Measurements from ENCODE around the gene PCDHB6.
"Not testable (repeated sequence)": the region's sequence is repeated elsewhere in the genome, so short reads cannot be mapped to it uniquely, and the experiment has no call there.

PCDHB6 gene

DNA sequence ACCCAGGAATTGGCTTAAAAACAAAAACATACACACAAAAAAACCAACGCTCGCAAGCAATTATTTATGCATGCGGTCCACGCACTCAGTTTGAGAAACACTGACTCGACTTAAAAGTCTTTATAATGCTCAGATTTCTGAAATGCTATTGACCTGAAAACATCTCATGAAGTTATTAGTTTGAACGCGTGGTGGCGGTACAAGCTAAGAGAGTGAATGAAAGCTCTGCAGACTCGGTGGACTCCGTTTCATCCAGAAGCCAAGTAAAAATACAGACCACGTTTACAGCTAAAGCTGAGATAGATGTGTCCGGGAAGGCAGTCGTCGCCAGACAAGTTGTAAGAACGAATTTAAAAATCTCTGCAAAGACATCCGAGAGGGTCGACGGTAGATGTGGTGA, at the start of gene PCDHB6:
PCDHB6 (plus strand) TSS at position 246 of the 400 bp plus-strand sequence. CDS start 201 bp downstream, outside the sequence.
- no peak for DNase-seq (ENCODE audit: low read depth)

- peak; percentile 14 for DNase-seq (ENCODE audit: low read depth)
Measured at GRCh38 chr5:141100243-141100805, 49.5 kb upstream of the PCDHB6 start, which contains the start of gene PCDHB3. Gene PCDHB3, plus strand, starts transcription at chr5:141100473. Its CDS starts 177 bp downstream, at chr5:141100650.

- no peak for DNase-seq (ENCODE audit: low read depth)
Measured at GRCh38 chr5:141101059-141101458, 48.8 kb upstream of the PCDHB6 start.

DNA sequence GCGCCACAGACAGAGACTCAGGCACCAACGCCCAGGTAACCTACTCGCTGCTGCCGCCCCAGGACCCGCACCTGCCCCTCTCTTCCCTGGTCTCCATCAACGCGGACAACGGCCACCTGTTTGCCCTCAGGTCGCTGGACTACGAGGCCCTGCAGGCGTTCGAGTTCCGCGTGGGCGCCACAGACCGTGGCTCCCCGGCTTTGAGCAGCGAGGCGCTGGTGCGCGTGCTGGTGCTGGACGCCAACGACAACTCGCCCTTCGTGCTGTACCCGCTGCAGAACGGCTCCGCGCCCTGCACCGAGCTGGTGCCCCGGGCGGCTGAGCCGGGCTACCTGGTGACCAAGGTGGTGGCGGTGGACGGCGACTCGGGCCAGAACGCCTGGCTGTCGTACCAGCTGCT, 47.8 kb upstream of the PCDHB6 start:
- not testable (repeated sequence) for DNase-seq (ENCODE audit: low read depth)

DNA sequence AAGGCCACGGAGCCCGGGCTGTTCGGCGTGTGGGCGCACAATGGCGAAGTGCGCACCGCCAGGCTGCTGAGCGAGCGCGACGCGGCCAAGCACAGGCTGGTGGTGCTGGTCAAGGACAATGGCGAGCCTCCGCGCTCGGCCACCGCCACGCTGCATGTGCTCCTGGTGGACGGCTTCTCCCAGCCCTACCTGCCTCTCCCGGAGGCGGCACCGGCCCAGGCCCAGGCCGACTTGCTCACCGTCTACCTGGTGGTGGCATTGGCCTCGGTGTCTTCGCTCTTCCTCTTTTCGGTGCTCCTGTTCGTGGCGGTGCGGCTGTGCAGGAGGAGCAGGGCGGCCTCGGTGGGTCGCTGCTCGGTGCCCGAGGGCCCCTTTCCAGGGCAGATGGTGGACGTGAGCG, 47.4 kb upstream of the PCDHB6 start:
- not testable (repeated sequence) for DNase-seq (ENCODE audit: low read depth)

GRCh38 chr5:141105350-141105749, 44.5 kb upstream of the PCDHB6 start:
- DNase-seq (ENCODE audit: low read depth): no peak

DNA sequence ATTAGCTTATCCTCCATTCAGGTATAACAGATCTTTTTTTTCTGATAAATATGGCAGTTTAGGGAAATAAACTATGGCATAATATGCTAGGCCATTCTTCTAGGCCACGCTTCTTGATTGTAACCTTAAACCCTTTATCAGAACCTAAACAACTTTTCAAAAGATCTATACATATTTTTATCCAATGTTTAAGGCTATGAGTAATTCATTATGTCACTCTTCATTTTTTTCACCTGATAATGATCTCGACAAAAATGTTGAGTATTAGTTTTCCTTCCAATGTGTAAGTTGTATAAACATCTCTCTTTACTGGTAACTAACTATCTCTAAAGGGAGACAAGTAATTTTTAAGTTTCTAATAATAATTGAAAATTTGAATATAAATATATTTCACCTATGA, 30.6 kb upstream of the PCDHB6 start:
- DNase-seq (ENCODE audit: low read depth): no peak

- DNase-seq (ENCODE audit: low read depth): no peak
Measured at GRCh38 chr5:141121563-141121962, 28.3 kb upstream of the PCDHB6 start, which contains the start of gene PCDHB4. Gene PCDHB4, plus strand, starts transcription at chr5:141121818. Its CDS starts 181 bp downstream, at chr5:141121999.

DNA sequence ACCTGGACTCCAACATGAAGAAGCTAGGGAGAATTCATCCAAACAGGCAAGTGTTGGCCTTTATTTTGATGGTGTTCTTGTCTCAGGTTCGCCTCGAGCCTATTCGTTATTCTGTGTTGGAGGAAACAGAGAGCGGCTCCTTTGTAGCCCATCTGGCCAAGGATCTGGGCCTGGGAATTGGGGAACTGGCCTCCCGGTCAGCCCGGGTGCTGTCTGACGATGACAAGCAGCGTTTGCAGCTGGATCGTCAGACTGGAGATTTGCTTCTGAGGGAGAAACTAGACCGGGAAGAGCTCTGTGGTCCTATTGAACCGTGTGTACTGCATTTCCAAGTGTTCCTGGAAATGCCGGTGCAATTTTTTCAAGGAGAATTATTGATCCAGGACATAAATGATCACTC, 27.9 kb upstream of the PCDHB6 start:
- no peak for DNase-seq (ENCODE audit: low read depth)

GRCh38 chr5:141123396-141124135, 26.3 kb upstream of the PCDHB6 start:
- not testable (repeated sequence) for DNase-seq (ENCODE audit: low read depth)

- DNase-seq (ENCODE audit: low read depth): no peak
Measured at GRCh38 chr5:141127305-141127704, 22.6 kb upstream of the PCDHB6 start.

DNA sequence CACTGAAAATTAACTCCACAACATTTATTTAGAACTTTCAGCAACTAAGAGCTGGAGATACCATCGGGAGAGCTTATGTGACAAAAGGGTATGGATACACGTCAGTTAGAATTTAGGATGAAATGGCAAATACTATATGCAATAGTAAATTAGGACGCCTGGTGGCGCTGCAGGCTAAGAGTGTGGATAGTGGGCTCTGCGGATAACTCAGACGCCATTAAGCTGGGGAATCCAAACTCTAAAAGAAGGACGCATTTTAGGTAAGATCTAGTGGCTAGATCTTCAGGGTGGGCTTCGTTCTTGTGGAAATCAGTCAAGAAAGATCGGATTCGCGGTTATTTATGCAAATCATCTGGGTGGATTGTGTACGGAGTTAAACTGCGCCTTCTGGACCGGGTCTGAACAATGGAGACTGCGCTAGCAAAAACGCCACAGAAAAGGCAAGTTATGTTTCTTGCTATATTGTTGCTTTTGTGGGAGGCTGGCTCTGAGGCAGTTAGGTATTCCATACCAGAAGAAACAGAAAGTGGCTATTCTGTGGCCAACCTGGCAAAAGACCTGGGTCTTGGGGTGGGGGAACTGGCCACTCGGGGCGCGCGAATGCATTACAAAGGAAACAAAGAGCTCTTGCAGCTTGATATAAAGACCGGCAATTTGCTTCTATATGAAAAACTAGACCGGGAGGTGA, 14.7 kb upstream of the PCDHB6 start, which contains the start of gene PCDHB5:
PCDHB5 (plus strand) TSS at position 177 of the 688 bp plus-strand sequence; CDS start at position 406, 229 bp downstream.
- no peak for DNase-seq (ENCODE audit: low read depth)

- no peak for DNase-seq (ENCODE audit: low read depth)
Measured at GRCh38 chr5:141135718-141136266, 14.1 kb upstream of the PCDHB6 start.

GRCh38 chr5:141137346-141137745, 12.5 kb upstream of the PCDHB6 start:
- not testable (repeated sequence) for DNase-seq (ENCODE audit: low read depth)

DNA sequence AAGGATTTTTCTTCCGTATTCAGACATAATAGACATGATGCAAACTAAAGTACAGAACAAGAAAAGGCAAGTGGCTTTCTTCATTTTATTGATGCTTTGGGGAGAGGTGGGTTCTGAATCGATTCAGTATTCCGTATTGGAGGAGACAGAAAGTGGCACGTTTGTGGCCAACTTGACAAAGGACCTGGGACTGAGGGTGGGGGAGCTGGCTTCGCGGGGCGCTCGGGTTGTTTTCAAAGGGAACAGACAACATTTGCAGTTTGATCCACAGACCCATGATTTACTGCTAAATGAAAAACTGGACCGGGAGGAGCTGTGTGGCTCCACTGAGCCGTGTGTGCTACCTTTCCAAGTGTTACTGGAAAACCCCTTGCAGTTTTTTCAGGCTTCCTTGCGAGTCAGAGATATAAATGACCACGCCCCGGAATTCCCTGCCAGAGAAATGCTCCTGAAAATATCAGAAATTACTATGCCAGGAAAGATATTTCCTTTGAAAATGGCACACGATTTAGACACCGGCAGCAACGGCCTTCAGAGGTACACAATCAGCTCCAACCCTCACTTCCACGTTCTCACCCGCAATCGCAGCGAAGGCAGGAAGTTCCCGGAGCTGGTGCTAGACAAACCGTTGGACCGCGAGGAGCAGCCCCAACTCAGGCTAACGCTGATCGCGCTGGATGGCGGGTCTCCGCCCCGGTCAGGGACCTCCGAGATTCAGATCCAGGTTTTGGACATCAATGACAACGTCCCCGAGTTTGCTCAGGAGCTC, 551 bp downstream of the PCDHB6 start:
- no peak for DNase-seq (ENCODE audit: low read depth)

DNA sequence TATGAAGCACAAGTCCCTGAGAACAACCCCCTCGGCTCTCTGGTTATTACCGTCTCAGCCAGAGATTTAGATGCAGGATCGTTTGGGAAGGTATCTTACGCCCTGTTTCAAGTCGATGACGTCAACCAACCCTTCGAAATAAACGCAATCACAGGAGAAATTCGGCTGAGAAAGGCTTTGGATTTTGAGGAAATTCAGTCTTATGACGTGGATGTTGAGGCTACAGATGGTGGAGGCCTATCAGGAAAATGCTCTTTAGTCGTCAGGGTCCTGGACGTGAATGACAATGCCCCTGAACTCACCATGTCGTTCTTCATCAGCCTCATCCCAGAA, 1.1 kb downstream of the PCDHB6 start:
- DNase-seq (ENCODE audit: low read depth): no peak

DNA sequence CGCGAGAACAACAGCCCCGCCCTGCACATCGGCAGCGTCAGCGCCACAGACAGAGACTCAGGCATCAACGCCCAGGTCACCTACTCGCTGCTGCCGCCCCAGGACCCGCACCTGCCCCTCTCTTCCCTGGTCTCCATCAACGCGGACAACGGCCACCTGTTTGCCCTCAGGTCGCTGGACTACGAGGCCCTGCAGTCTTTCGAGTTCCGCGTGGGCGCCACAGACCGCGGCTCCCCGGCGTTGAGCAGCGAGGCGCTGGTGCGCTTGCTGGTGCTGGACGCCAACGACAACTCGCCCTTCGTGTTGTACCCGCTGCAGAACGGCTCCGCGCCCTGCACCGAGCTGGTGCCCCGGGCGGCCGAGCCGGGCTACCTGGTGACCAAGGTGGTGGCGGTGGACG, 1.8 kb downstream of the PCDHB6 start:
- DNase-seq (ENCODE audit: low read depth): not testable (repeated sequence)

- DNase-seq (ENCODE audit: low read depth): not testable (repeated sequence)
Measured at GRCh38 chr5:141152096-141152495, 2.2 kb downstream of the PCDHB6 start.

DNA sequence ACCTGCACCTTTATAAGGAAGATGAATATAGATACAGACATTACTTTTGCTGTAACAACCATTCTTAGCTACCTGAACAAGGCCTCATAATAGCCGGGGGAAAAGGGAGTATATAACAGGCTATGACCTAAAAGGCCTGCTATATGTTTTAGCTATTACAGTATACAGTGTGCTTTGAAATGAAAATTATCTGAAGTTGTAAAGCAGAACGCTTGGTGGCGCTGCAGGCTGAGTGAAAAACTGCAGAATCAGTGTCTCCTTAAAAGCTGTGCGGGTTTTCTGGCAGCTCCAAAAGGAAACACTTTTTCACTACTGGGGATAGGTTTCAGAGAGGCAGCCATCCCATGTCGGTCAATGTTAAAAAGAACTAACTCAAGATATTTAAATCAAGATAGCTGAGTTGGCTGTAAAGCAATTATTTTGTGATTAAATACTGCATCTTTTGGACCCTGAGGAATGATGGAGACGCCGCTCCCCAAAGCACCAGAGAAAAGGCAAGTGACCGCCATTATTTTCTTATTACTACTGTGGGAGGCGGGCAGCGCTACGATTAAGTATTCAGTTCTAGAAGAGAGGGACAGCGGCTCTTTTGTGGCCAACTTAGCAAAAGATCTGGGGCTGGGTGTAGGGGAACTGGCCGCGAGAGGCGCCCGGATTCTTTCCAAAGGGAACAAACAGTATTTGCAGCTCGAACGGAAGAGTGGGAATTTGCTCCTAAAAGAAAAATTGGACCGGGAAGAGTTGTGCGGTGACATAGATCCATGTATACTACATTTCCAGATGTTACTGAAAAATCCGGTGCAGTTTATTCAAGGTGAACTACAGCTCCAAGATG, 5.9 kb downstream of the PCDHB6 start:
- DNase-seq (ENCODE audit: low read depth): no peak

- not testable (repeated sequence) for DNase-seq (ENCODE audit: low read depth)
Measured at GRCh38 chr5:141157356-141157755, 7.5 kb downstream of the PCDHB6 start.

GRCh38 chr5:141157901-141158300, 8.0 kb downstream of the PCDHB6 start:
- DNase-seq (ENCODE audit: low read depth): not testable (repeated sequence)
